Islet precursor cell (in vitro differentiated cells): ENCODE data around the gene TEKT5.
"Not testable (repeated sequence)": the region's sequence is repeated elsewhere in the genome, so short reads cannot be mapped to it uniquely, and the experiment has no call there.

Source experiments
- DNase-seq: peaks from one replicate; pipeline ENCODE4 v3.0.0-alpha.2; 2018

TEKT5 gene

DNA sequence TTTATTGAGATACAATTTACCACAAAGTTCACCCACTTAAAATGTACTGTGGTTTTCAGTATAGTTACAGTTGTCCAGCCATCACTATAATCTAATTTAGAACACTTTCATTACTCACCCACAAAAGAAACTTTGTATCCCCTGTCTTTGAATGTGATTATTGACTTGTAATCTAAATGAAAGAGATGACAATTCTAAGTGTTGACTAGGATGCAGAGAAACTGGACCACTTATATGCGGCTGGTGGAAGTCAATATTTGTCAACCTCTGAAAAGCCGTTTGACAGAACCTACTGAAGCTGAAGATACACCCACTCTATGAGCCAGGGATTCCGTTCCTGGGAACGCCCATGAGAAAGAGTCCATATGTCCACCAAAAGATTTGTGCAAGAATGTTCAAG, 36.8 kb downstream of the TEKT5 start:
- DNase-seq, result no peak

GRCh38 chr16:10656618-10657017, 38.1 kb downstream of the TEKT5 start:
- DNase-seq, result no peak

GRCh38 chr16:10655415-10655977, 39.2 kb downstream of the TEKT5 start:
- no peak for DNase-seq

- no peak for DNase-seq
Observed at GRCh38 chr16:10654592-10655414, 39.9 kb downstream of the TEKT5 start.

DNA sequence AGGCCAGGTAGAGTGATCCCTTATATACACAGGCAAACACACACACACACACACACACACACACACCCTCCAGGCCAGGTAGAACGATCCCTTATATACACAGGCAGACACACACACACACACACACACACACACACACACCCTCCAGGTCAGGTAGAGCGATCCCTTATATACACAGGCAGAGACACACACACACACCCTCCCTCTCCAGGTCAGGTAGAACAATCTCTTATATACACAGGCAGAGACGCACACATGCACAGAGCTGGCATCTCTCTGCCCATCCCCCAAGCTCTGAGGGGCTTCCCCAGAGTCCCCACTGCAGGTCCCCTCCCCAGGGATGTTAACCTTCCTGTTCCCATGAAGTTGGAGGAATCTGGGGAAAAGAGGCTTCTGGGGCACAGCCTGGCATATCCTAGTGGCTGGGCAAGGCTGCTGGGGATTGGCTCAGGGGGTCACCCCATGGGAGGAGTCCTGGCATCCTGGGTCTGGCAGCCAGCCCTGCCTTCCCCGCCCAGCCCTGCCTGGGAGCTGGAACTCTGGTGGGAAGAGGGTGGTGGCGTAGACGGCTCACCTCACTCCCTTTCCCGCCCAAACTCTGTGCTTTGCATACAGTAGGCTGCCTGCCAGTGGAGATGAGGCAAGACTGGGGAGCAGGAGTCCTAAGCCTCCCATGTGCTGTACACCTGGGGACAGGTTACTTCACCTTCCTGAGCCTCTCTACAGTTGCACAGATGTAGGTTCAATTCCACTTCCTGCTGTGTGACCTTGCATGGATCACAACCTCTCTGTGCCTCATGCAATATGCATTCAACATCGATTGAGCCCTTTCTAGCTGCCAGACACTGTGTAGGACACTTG, 41.8 kb downstream of the TEKT5 start:
- no peak for DNase-seq

DNA sequence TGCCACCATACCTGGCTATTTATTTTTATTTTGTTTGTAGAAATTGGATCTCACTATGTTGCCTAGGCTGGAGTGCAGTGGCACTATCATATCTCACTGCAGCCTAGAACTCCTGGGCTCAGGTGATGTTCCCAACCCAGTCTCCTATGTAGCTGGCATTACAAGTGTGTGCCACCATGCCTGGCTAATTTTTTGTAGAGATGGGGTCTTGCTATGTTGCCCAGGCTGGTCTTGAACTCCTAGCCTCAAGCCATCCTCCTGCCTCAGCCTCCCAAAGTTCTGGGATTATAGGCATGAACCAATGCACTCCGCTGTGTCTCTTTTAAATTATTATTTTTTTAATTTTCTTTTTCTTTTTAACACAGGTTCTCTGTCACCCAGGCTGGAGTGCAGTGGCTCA, 45.6 kb downstream of the TEKT5 start:
- not testable (repeated sequence) for DNase-seq

DNA sequence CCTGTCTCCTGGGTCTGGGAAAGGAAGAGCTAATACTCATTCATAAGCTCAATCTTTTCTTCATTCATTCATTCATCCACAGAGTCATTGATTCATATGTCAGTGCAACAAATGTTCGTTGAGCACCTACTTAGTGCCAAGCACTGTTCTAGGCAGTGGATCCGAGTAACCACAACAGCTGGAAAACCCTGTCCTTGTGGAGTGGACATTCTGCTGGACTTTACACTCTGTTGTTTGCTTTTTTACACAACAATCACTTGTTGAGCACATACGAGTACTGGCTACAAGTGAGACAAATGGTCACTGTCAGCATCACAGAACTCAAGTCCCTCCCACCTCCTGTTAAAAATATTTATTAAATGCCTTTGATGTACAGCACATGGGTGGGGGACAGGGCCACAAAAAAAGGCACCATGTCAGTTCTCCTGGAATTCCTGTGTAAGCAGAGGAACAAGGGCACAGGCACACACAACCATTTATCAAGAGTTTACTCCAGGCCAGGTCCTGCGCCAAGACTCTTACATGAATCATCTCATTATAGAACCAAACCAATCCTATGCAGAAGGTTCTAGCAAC, 46.9 kb downstream of the TEKT5 start:
- no peak for DNase-seq

DNA sequence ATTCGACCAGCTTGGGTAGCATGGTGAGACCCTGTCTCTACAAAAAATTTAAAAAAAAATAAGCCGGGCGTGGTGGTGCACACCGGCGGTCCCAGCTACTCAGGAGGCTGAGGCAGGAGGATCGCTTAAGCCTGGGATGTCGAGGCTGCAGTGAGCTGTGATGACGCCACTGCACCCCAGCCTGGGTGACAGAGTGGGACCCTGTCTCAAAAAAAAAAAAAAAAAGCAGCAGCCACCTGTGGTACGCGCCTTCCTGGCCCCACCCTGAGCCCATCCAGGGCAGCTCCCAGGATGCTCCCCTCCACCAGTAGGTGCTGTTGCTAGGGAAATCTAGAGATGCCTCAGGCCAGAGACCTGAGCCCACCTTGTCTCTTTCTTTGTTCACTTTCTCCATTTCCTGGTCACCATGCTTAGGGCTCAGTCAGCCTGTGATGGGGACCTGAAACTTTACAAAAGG, 47.4 kb downstream of the TEKT5 start:
- DNase-seq, result no peak

GRCh38 chr16:10646581-10647263, 48.0 kb downstream of the TEKT5 start:
- DNase-seq, result no peak

- DNase-seq, result no peak
Observed at GRCh38 chr16:10646228-10646580, 48.5 kb downstream of the TEKT5 start.

GRCh38 chr16:10644092-10644491, 50.6 kb downstream of the TEKT5 start:
- DNase-seq, result no peak

GRCh38 chr16:10642964-10643363, 51.8 kb downstream of the TEKT5 start:
- no peak for DNase-seq

- no peak for DNase-seq
Observed at GRCh38 chr16:10641953-10642949, 52.5 kb downstream of the TEKT5 start.

- no peak for DNase-seq
Observed at GRCh38 chr16:10641555-10641952, 53.2 kb downstream of the TEKT5 start.

GRCh38 chr16:10640934-10641333, 53.8 kb downstream of the TEKT5 start:
- no peak for DNase-seq

DNA sequence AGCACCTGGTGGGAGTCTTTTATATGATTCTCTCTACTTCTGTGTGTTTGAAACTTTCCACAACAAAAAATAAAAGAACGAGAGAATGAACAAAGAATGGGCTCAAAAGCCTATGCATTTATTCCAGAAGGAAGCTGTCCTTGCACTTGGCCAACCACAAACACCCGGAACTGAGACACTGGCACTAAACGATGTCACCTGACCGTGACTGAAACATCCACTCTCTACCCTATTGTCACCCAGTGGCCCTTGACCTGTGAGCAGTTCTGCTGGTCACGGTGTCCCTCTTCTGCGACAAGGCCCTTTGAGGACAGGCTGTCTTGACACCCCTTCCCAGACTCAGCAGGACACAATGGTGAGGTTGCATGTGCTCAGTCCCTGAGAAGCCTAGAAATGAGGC, 56.6 kb downstream of the TEKT5 start:
- DNase-seq, result no peak

DNA sequence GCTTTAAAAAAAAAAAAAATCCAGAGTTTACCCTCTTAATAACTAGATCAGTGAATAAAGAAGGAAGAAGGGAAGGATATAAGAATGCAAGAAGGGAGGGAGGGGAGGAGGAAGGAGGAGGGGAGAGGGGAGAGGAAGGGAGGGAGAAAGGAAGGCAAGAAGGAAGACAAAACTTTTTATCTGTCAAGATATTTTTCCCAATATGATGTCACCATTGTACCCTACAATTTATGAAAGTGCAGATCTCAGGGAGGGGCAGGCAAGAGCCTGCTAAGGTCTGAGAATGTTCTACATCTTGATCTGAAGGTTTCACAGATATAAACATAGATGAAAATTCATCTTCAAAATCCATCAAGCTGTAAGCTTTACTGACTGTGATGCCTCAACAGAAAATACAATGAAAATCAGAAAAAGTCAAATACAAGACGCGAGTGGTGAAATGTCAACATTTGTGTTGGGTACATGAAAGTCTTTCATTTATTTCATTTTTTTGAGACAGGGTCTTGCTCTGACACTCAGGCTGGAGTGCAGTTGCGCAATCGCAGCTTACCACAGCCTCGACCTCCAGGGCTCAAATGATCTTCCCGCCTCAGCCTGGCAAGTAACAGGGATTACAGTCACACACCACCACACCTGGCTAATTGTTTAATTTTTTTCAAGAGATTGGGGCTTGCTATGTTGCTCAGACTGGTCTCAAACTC, 57.2 kb downstream of the TEKT5 start:
- DNase-seq, result no peak

- DNase-seq, result no peak
Observed at GRCh38 chr16:10635365-10636021, 59.2 kb downstream of the TEKT5 start.

- not testable (repeated sequence) for DNase-seq
Observed at GRCh38 chr16:10633429-10633828, 61.3 kb downstream of the TEKT5 start.

- no peak for DNase-seq
Observed at GRCh38 chr16:10631886-10632285, 62.8 kb downstream of the TEKT5 start.
